Inflammatory macrophage (primary cell): ENCODE data around the gene NIN.
A peak's percentile ranks its signal among the peaks of the same experiment; 100 is the strongest.
"Not testable (repeated sequence)": the region's sequence is repeated elsewhere in the genome, so short reads cannot be mapped to it uniquely, and the experiment has no call there.

Experiments used
- DNase-seq, 2 donors: peaks; one replicate each; pipeline ENCODE4 v3.0.0-alpha.2; 2020 to 2022

NIN gene

DNA sequence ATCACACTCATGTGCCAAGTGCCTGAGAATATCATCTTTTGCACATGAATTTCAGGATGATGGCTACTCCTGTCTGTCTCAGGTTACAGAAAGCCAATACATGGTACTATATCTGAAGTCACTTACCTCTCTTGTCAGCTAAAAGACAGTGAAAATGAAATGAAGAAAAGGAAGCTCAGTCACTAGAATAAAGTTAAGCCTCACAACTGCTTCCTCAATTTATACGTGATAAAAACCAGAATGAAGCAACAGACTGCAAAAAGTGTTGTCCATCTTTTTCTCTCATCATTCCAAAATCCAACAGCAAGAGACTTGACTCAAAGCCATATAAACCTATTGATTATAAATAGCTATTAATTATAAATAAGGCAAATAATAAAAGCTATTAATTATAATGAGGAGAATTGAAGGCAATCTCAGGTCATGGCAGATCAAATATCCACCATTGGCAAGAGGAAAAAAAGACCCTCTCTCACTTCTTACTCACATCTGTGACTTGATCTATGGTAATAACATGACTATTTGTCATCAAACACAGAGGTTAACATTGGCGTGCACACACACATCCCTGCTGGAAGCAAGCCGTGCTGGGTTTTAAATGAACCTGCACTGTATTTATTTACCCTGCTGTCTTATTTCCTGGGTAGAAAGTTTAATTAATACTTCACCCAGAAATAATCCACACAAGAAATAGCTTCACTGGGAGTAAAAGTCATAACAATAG is 10.0 kb downstream of the NIN start:
- peak in 1 of 2 donors; percentile 48 for DNase-seq

DNA sequence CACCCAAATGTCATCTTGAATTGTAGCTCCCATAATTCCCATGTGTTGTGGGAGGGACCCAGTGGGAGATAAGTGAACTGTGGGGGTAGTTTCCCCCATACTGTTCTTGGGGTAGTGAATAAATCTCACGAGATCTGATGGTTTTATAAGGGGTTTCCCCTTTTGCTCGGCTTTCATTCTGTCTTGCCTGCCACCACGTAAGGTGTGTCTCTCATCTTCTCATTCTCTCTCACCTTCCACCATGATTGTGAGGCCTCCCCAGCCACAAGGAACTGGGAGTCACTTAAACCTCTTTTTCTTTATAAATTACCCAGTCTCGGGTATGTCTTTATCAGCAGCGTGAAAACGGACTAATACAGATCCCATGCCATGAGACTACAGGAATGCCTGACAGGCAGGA is 11.7 kb downstream of the NIN start:
- DNase-seq = not testable (repeated sequence)

DNA sequence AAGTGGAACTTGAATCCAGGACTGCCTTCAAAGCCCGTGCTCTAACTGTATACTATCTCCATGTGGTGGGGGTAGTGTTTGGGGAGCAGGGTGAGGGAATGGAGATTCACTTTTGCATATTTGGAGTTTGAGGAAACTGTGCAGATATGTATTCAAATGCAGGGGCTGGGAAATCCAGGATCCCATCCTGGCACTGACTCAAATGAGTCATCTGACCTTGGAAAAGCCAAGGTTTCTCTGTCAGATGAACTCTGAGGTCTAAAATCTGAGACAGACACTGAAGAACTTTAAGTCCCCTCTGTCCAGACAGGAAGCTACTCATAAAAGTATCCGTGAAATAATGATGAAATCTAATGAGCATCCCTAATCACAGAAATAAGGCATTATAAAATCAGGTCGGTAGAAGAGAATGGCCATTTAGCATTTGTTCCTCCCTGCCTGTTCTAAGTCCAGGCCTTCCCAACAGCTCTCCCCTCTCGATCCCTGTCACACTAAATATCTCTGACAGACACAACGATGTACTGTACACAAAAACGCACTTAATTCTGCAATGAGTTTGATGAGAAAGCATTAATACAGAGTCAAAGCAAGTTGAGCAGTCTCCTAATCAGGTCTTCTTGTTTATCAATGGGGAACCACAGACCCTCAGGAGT is 14.4 kb downstream of the NIN start:
- DNase-seq = no peak

DNA sequence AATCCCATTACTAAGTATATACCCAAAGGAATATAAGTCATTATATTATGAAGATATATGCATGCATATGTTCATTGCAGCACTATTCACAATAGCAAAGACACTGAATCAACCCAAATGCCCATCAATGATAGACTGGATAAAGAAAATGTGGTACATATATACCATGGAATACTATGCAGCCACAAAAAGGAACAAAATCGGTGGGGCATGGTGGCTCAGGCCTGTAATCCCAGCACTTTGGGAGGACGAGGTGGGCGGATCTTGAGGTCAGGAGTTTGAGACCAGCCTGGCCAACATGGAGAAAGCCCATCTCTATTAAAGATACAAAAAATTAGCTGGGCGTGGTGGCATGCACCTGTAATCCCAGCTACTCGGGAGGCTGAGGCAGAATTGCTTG is 15.4 kb downstream of the NIN start:
- not testable (repeated sequence) for DNase-seq

DNA sequence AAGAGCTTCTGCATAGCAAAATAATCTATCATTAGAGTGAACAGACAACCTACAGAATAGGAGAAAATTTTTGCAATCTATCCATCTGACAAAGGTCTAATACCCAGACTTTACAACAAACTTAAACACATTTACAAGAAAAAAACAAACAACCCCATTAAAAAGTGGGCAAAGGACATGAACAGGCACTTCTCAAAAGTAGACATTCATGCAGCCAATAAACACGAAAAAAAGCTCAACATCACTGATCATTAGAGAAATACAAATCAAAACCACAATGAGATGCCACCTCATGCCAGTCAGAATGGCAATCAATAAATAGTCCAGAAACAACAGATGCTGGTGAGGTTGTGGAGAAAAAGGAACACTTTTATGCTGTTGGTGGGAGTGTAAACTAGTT is 15.9 kb downstream of the NIN start:
- DNase-seq = not testable (repeated sequence)

DNA sequence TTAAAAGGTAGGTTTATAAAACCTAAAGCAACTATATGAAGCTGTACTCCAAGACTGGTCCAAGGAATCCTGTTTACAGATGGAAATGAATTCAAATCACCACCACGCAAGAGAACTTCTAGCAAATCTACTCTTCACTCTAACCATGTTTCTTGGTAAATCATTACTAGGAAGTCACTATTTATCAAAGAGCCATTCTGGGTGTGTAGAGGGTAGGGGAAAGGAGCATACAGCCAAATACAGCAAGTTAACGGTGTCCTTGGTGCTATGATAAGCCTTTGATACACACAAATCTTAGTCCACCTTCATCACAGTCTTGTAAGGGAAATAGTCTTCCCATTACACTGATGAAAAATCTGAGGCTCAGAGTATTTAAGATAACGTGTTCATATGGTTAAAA is 16.8 kb downstream of the NIN start:
- no peak for DNase-seq

DNA sequence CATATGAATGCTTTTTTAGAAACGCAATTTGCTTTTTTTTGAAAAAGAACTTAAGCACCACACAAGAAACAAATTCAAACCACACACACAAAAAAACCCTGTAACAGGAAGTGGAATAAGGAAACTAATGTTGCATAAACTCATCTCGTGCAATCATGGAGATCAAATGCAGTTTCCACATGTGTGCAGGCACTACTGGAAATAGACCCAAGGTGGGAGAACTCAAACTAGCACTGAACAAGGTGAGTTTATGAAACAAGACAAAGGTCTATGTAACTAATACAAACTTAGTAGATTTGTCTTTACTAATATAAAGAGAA is 17.5 kb downstream of the NIN start:
- peak; percentile 81 to 90 for DNase-seq

DNA sequence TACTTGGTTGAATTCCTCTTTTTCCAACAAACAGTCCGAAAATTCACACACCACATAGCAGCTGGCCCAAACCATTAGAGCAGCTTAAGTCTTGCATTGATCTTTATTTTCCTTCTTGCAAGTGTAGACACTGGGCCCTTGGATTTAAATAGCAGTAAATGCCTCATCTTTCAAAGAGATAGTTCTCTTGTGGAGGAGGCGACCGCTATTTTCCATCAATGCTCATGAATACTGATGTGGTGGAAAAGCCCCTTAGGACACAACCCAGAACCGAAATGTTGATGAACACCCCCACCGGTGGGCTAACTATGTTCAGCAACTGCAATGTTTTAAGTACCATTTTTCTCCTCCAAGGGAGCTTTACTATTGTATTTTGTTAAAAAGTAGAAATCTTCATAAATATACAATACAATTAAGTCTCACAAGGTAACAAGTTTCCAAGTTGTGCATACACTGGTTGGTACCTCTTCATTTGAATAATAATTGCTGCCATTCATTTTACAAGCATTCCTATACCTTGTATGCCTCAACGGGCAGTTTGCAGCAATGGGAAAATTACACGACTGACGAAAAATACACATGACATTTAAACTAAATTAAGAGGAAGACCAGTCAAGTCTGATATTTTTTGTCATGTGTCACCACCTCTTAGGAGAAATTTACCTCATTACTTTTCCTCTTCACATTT is 18.0 kb downstream of the NIN start:
- no peak for DNase-seq

DNA sequence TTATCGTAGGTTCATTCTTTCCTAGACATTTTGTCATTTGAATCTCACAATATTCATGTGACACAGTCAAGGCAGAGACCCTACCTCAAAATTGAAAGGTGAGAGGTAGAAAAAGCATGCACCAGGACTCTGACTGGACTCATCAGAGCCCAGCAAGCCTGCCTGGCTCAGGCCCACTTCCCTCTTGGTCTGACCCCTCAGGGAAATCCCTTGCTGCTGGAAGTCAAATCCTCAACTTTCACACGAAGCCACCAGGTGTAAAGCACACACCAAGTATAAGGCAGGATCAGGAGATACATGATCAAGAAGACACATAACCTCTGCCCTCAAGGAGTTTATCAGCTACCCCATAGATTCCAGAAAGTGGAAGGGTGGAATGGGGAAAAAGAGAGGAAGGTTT is 18.8 kb downstream of the NIN start:
- no peak for DNase-seq

DNA sequence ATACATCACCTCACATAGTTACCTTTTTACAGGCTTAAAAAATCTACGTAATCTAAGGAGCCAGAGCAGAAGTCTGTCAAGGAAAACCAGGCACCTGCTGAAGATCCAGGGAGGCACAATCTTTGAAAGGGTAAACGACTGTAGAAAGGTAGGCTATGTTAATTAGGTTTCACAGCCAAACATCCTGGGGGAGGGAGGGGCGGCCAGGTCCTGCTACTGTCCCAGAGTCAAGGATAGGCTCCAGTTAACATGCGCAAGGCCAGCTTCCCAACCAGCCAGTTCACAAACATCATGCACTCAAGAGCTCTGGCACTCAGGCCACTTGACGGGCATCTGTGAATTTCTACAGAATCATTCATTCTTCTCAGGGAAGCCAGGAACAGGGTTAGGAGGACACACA is 22.9 kb downstream of the NIN start:
- DNase-seq = no peak

DNA sequence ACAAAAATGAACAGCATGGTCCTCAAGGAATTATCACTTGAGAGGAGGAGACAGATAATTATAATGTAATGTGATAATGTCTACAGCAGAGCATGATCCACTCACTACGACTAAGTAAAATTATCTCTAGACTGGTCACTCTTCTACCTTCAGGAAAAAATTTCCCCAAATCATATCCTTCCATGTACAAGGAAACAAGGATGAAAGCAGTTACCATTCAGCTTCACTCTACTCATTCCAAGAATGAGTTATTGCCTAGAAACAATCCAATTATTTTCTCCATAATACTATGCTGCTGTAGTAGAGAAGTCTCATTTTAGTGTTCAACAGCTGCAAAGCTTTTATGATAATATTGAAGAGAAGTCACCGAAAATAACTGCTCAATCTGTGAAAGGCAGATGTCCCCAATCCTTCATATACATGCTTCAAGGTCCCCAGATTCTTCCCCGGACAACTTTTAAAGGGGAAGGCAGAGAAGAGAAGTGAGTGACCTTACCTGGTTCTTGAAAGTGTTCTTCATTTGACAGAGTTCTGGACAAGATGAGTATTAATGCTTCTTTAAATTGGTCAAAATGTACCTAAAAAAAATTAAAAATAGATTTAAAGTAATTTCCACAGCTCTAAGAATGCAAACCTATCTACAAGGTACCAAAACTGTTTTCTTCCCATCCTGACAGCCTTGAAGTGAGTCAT is 24.6 kb downstream of the NIN start:
- DNase-seq = no peak

DNA sequence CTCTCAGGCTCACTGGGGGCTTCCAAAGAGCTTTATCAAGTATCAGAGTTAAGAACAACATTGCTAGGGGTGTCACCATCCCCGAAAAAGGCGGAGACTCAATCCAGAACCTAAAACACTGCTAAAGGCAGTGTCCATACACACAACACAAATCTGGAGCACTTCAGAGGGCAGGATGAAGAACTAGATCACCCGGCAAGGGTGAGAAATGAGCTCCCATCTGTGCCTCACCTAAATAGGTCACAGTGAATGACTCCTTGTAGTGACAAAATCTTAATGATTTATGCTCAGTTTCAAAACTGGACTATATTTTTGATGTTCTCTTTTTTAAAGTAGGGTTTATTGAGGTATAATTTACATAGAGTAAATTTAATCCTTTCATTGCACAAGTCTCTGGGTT is 25.6 kb downstream of the NIN start:
- DNase-seq = no peak

DNA sequence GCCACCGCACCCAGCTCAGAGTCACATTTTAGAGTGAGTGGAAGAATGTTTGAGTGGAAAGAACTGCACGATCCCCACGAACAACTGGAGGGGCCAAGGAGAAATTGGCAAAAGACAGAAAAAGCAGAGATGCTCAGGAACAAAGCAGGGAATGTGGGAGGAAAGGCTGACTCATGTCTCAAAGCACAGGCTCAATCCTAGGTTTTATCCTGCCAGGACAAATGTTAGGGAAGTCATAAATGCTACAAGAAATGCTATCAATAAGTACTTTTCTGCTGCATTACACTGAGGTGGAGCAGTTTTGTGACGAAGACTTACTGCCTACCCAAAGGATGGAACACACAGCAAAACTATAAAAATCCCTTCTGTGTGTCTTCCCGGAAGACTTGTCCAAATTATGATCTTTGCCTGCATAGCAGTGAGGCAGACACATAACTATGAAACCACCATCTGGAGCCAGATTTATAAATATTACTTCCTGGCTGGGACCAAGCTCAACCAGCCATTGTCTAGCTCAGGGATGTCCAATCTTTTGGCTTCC is 26.7 kb downstream of the NIN start:
- DNase-seq = no peak

DNA sequence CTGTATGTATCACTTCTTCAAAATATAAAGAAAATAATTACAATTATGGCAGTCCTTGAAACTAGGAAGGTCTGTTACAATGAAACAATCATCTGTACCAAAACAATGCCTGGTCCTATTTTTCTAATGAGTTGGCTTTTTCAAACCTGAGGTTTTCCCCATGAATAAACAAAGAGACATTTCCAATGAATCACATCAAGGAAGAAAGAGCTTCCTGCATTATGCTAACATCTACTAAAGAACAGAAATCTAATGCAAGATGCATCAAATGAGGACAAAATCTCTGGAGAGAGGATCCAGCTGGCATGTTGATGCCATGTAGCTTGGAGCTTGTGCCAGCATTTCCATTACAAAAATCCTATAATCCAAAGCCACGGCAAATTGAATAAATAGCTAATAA is 29.3 kb downstream of the NIN start:
- no peak for DNase-seq

DNA sequence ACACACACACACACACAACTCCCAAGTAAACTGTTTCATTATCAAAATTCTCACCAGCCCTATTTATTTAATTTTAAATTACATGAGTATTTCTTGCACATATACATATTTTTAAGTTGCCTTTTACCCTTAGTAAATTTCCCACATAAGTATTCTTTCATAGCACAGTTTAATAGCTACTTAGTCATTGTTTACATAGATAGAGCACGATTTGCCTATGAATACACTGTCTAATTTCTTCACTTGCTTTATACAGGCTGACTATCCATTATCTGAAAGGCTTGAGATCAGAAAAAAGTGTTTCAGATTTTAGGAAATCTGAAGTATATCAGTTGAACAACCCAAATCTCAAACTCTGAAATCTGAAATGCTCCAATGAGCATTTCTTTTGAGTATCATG is 30.9 kb downstream of the NIN start:
- no peak for DNase-seq

DNA sequence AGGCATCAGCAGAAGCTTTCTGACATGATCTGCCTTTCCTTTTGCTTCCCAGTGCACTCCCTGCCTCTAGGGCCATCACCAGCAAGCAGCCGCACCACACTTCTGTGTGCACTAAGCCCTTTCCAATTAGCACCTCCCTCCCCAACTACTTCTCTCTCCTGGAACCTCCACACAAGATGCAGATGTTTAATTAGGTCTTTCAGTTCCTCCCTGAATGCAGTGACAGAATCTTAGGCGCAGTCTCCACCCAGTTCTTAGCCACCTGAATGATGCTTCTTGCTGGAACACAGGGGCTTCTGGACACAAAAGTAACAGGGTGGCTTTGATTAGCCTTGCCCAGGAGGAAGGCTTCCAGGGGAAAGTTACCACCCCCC is 32.9 kb downstream of the NIN start:
- DNase-seq = no peak

DNA sequence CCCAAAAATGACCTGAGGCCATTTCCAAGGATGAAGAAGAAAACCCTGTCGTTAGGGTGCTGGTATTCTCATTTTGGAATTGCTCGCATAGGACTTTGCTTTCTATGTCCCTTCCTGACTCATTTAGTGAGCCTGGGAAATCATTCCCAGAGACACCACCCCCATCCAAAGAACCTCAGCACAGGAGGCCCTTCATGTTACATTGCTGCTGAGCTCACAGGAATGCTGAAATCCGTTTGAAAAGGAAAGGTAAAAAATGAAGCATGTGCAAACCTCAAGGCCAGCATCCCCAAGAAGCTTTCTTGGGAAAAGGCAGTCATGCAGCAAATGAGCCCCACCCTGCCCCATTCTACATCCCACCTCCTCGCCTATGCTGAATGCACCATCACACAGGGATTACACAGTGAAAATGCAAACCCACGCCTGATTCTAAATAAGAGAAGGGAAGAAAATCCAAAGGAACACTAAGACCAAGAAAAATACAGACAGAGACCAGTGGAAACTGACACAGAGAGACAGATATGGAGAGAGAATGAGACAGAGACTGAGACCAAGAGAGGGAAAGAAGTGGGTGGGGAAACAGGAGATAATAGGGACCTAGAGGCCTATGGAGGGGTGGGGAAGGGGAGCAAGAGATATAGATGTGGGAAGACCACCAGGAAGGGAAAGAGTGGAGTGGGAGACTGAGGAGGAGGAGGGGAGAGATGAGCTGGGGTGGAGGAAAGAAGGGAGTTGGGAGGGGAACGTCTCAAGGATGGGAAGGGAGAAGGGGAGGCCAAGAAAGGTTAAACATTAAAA is 33.5 kb downstream of the NIN start:
- DNase-seq = no peak

DNA sequence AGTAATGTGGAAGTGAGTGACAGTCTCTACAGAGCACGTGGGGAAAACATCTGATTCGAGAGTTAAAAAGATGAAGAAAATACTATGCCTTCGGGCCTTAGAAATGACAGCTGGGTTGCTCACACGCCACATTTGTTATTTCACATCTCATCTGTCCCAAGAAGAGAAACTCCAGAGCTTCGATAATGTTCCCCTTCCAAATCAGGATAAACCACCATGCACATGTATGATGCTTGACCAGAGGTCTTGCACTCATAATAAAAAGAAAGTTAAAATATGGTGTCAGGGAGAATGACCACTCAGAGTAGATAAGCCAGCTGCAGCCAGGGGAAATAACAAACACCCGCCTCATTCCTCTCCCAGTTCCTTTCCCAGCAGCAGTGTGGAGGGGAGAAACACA is 34.6 kb downstream of the NIN start:
- DNase-seq = no peak

DNA sequence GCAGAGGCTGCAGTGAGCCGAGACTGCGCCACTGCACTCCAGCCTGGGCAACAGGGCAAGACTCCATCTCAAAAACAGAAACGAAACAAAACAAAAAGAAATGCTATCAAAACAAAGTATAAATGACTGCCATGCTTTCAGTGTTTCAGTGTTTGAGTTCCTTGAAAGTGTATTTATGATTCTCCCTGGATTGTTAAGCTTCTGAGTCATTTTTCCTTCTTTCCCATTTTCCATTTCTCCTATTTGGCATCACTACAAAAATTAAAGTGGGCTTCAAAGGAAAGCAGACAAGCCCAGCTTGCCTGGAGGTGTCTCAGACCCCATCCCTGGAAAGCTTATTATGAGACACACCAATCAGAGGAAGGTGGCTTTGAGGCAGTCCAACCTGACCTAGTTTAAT is 35.1 kb downstream of the NIN start:
- no peak for DNase-seq

DNA sequence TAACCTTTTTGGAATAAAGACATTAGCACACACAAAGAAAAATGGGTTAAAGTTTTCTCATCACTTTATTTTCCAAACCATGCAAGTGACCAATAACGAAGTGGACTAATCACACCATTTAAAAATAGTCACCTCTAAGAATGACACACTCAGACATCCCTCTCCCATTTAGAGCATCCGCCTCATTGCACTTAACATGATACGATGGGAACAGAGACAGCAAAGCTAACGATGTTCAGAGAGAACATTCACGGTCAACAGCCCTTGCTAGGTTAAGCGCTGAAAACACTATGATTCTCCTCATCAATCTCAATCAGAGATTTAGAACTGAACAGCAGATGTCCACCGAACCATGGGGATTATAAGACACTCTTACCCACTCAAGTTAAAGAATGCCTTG is 35.8 kb downstream of the NIN start:
- DNase-seq = no peak

DNA sequence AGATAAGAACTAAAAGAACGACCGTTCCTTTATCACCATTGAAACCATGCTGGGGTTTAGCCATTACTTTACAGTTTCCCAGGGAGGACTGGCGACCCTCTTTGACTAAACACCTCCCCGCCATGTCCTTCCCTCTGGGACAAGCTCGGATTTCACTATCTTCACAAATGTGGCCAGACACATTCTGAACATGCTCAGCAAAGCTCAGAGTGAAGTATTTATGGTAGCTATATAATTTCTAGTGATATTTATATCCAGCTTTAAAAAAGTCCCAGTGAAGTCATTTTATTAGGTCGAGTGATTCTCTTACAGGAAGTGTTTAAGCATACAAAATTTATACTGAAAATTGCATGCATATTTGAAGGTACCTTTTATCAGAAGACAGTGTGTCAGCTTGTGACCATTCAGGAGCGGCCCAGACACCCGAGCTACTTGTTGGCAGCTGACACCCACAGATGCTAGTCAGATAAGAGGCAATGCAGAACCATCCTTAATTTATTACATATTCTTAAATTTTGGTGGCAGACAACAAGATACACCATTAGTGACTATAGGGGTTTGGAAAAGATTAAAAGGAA is 36.8 kb downstream of the NIN start:
- DNase-seq = no peak

DNA sequence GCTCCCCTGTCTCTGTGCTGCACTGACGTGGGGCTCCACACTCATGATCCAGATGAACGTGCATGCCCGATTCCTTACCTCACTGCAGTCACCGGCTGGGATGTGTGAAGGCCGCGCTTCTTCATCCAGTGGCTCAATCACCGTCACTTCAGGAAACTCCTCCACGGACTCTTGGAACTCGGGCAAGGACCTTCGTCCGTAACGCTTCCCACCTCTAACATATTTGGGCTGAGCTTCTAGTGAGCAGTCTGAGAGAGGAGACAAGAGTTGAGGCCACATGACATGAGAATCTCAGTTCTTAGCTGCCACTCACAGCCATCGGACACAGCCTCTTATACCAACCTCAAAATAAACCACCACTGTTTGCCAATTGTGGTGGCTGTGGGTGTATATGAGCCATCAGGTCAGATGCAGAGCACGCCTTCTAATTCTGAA is 38.3 kb downstream of the NIN start:
- no peak for DNase-seq
